Measurements from ENCODE around the gene MTA3. TPM values are rescaled to one million over a fixed set of nuclear protein-coding genes. Genes with fewer than 3 reads are reported as not detected.

MTA3 gene
- total and polyA plus RNA-seq, 2 donors (not counting 1 experiment from before 2014, with no cell fraction given): 13.4 to 33.2 TPM

DNA sequence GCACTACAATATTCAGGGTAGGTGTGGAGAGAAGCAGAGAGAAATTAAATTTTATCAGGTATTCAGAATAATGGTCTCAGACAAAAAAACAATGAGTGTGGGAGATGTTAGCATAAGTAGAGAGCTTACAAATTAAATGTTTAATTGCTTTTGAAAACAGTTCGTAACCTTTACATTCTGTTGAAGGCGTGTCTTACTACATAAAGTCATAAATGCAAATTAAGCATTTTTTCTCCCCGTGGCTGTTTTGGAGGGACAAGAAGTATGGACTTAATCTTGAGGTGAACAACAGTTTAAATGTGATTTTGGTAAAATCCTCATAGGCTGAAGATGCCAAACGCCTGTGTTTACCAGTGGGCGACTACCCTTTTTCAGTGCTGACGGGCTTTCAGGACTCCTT lies 139.7 kb downstream of the MTA3 start:
- POLR2A ChIA-PET: no interaction called here
- Histone ChIP-seq H3K9me3 (ENCODE audit: control extremely low read depth in 1 of 3, control insufficient read depth in 2 of 3, insufficient read depth in 1 of 3, low read length in 2 of 3) (no peaks in the 10 kb centered on the region), H3K4me1 (ENCODE audit: control insufficient read depth in 2 of 2, insufficient read depth in 2 of 2, low read length in 2 of 2) (no peaks in the 10 kb centered on the region), H3K27me3 (replicated peaks in 1 of 4; ENCODE audit: control extremely low read depth in 1 of 4, control insufficient read depth in 3 of 4, insufficient read depth in 4 of 4, low read length in 3 of 4) (no peaks in the 10 kb centered on the region), H2AFZ (ENCODE audit: insufficient read depth, low read depth, low read length, poor library complexity, severe bottlenecking) (no peak overlapping the region), H3K36me3 (replicated peaks in 1 of 2; ENCODE audit: control extremely low read depth in 1 of 2, control insufficient read depth in 1 of 2, extremely low read depth in 1 of 2, insufficient read depth in 2 of 2, low read length in 1 of 2) (peaks cover 7 to 15% of the 10 kb centered on the region in 2 experiments), H3K79me2 (ENCODE audit: control insufficient read depth, insufficient read depth, low read length) (no peaks in the 10 kb centered on the region), H3K4me3 (ENCODE audit: control extremely low read depth in 1 of 5, extremely low read depth in 1 of 5, insufficient read depth in 1 of 5, low read depth in 2 of 5, low read length in 4 of 5) (no peak overlapping the region), H4K20me1 (ENCODE audit: control insufficient read depth, insufficient read depth, low read length, poor library complexity, severe bottlenecking) (no peaks in the 10 kb centered on the region), H3K4me2 (replicated peaks; ENCODE audit: low read depth, low read length, poor library complexity, severe bottlenecking) (no peak overlapping the region), H3K9ac (ENCODE audit: low read length) (no peak overlapping the region), H3K27ac (ENCODE audit: low read length in 2 of 2) (no peak overlapping the region)
- intact Hi-C loops (cut with micrococcal nuclease): no loop called here
- no peaks in the 10 kb centered on the region for H3K27me3 Mint-ChIP-seq
- DNase-seq (no peak), ATAC-seq (ENCODE audit: low read depth) (no peak)
- no peak overlapping the region for H3K4me3 Mint-ChIP-seq
- H3K4me1 Mint-ChIP-seq: no peaks in the 10 kb centered on the region
- no peak for TF ChIP-seq EZH2 (IDR thresholded peaks at IDR 0.05; ENCODE audit: borderline replicate concordance, insufficient read depth, low read depth, low read length, poor library complexity, severe bottlenecking)
- TF ChIP-seq, protein P1, sequence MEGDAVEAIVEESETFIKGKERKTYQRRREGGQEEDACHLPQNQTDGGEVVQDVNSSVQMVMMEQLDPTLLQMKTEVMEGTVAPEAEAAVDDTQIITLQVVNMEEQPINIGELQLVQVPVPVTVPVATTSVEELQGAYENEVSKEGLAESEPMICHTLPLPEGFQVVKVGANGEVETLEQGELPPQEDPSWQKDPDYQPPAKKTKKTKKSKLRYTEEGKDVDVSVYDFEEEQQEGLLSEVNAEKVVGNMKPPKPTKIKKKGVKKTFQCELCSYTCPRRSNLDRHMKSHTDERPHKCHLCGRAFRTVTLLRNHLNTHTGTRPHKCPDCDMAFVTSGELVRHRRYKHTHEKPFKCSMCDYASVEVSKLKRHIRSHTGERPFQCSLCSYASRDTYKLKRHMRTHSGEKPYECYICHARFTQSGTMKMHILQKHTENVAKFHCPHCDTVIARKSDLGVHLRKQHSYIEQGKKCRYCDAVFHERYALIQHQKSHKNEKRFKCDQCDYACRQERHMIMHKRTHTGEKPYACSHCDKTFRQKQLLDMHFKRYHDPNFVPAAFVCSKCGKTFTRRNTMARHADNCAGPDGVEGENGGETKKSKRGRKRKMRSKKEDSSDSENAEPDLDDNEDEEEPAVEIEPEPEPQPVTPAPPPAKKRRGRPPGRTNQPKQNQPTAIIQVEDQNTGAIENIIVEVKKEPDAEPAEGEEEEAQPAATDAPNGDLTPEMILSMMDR (IDR thresholded peaks at IDR 0.05): no peak
- no peak overlapping the region for H3K27ac Mint-ChIP-seq
- CTCF ChIA-PET: no interaction called here
- no CpG with 5 or more reads among the region's 6 CpGs for WGBS (ENCODE audit: insufficient coverage)
- H3K9me3 Mint-ChIP-seq (ENCODE audit: insufficient read depth): no peaks in the 10 kb centered on the region

- Mint-ChIP-seq H3K4me3 (no peak overlapping the region), H3K9me3 (ENCODE audit: insufficient read depth) (no peaks in the 10 kb centered on the region), H3K27ac (no peak overlapping the region), H3K4me1 (no peaks in the 10 kb centered on the region), H3K27me3 (no peaks in the 10 kb centered on the region)
- ATAC-seq (ENCODE audit: low read depth) (no peak), DNase-seq (no peak)
- Histone ChIP-seq H3K27me3 (replicated peaks in 1 of 4; ENCODE audit: control extremely low read depth in 1 of 4, control insufficient read depth in 3 of 4, insufficient read depth in 4 of 4, low read length in 3 of 4) (no peaks in the 10 kb centered on the region), H3K79me2 (ENCODE audit: control insufficient read depth, insufficient read depth, low read length) (no peaks in the 10 kb centered on the region), H3K27ac (ENCODE audit: low read length in 2 of 2) (no peak overlapping the region), H2AFZ (ENCODE audit: insufficient read depth, low read depth, low read length, poor library complexity, severe bottlenecking) (no peak overlapping the region), H3K9ac (ENCODE audit: low read length) (no peak overlapping the region), H3K4me3 (ENCODE audit: control extremely low read depth in 1 of 5, extremely low read depth in 1 of 5, insufficient read depth in 1 of 5, low read depth in 2 of 5, low read length in 4 of 5) (no peak overlapping the region), H4K20me1 (ENCODE audit: control insufficient read depth, insufficient read depth, low read length, poor library complexity, severe bottlenecking) (no peaks in the 10 kb centered on the region), H3K4me1 (ENCODE audit: control insufficient read depth in 2 of 2, insufficient read depth in 2 of 2, low read length in 2 of 2) (no peaks in the 10 kb centered on the region), H3K4me2 (replicated peaks; ENCODE audit: low read depth, low read length, poor library complexity, severe bottlenecking) (no peak overlapping the region), H3K9me3 (ENCODE audit: control extremely low read depth in 1 of 3, control insufficient read depth in 2 of 3, insufficient read depth in 1 of 3, low read length in 2 of 3) (no peaks in the 10 kb centered on the region), H3K36me3 (replicated peaks in 1 of 2; ENCODE audit: control extremely low read depth in 1 of 2, control insufficient read depth in 1 of 2, extremely low read depth in 1 of 2, insufficient read depth in 2 of 2, low read length in 1 of 2) (peaks cover 3 to 7% of the 10 kb centered on the region in 2 experiments)
- ChIA-PET CTCF (no interaction called here), POLR2A (interaction anchor here (0.6 to 0.7 kb wide), 2 partner anchors 13 to 98 kb away, joined by 3 to 5 read pairs; no protein-coding TSS in a partner anchor)
- TF ChIP-seq, protein P1 (IDR thresholded peaks at IDR 0.05): no peak
- no peak for TF ChIP-seq EZH2 (IDR thresholded peaks at IDR 0.05; ENCODE audit: borderline replicate concordance, insufficient read depth, low read depth, low read length, poor library complexity, severe bottlenecking)
- WGBS (ENCODE audit: insufficient coverage): no CpG with 5 or more reads among the region's 1 CpG
- intact Hi-C loops (cut with micrococcal nuclease): loop anchor here (5.0 kb wide), 1 partner anchor 430 kb away; no protein-coding TSS in a partner anchor
Observed at GRCh38 chr2:42711896-42712295, 143.5 kb downstream of the MTA3 start.

Data from B cell (primary cell).